Ammon's horn (tissue), 1 donor: ENCODE data around the gene UMOD.
A peak's percentile ranks its signal among the peaks of the same experiment; 100 is the strongest.
"Not testable (repeated sequence)": the region's sequence is repeated elsewhere in the genome, so short reads cannot be mapped to it uniquely, and the experiment has no call there.

Source experiments
- DNase-seq: peaks from one replicate; pipeline ENCODE4 v3.0.0-alpha.2; 2016; ENCODE audit warnings: low spot score

UMOD gene

GRCh38 chr16:20320592-20320991 is 31.9 kb downstream of the UMOD start:
- no peak for DNase-seq

DNA sequence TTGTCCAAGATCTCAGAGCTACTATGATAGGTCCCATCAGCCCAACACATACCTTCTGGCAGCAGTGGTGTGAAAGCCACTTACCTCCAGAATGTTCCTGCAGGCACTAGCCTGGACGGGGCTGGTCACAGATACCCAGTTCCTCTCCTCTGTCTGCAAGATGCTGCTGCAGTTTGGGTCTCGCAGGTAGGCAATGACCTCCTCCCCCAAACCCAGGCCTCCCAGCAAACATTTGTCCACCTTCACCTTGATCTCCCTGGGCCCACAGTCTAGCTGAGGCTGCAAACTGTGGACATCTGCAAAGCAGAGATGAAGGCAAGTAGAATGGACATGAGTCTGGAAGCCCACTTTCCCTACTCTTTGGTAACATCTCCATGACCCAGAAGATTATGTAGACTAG is 32.3 kb downstream of the UMOD start:
- no peak for DNase-seq

GRCh38 chr16:20319406-20319805 is 33.1 kb downstream of the UMOD start:
- no peak for DNase-seq

GRCh38 chr16:20318437-20318836 is 34.1 kb downstream of the UMOD start:
- no peak for DNase-seq

- DNase-seq, result no peak
Measured at GRCh38 chr16:20318006-20318405, 34.5 kb downstream of the UMOD start.

- DNase-seq, result no peak
Measured at GRCh38 chr16:20317117-20317516, 35.4 kb downstream of the UMOD start.

GRCh38 chr16:20316715-20317114 is 35.8 kb downstream of the UMOD start:
- DNase-seq, result no peak

- no peak for DNase-seq
Measured at GRCh38 chr16:20315764-20316163, 36.8 kb downstream of the UMOD start.

DNA sequence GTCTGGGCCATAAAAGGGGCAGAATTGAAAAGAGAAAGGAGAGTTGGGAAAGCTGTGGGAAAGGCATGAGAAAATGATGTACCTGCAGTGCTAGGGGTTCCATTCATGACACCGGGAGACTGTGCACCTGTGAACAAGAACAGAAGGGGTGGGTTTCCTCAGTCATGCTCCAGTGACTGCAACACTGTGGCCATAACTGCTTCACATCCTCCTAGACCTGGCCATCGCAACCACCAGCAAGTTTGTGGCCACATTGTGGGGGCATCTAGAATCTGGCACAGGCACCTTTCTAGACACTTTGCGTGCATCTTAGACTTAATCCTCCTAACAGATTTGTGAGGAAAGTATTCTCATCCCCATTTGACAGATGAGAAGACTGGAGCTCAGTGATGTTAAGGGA is 37.9 kb downstream of the UMOD start:
- DNase-seq, result no peak

DNA sequence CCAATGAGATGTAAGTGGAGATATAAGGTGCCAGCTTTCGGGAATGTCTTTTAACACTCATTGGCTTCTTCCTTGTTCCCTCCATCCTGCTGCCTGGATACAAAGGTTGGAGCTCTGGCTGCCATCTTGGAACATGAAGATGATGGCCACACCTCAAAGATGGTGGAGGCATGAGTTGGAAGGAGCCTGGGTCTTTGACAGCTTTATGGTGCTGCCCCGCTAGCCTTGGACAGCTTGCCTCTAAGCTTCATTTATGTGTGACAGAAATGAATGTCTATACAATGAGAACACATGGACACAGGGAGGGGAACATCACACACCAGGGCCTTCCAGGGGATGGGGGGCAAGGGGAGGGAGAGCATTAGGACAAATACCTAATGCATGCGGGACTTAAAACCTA is 38.8 kb downstream of the UMOD start:
- DNase-seq, result no peak

DNA sequence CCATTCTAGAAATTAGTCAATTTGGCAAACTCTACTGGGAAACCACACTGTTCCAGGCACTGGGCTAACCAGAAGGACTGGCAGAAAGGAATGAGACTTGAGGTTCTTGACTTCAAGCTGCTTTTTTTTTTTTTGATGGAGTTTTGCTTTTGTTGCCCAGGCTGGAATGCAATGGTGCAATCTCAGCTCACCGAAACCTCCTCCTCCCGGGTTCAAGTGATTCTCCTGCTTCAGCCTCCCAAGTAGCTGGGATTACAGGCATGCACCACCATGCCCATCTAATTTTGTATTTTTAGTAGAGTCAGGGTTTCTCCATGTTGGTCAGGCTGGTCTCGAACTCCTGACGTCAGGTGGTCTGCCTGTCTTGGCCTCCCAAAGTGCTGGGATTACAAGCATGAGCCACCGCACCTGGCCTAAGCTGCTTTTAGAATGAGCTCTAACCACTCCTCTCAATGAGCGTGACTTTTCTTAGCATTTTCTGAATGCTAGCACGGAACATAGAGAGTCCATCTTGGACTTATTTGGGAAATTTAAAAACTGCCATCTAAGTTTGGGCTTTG is 39.9 kb downstream of the UMOD start:
- DNase-seq, result not testable (repeated sequence)

DNA sequence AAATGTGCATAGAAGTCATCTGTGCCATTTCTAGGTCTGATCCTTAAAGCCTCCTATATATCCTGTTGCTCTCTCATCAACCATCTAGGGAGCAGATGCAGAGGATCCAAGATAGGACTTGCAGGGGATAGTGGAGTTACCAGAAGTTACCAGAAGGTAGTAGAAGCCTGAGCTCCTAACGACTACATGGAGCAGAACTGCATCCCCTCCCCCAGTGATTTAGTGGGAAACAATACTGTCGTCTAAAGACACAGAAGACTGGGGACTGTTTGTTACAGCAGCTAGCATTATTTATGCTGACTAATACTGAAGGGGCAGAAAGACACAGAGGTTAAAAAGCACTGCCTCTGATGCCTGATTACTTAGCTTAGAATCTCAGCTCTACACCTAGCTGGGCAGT is 41.0 kb downstream of the UMOD start:
- DNase-seq, result no peak

GRCh38 chr16:20310421-20311395 is 41.8 kb downstream of the UMOD start:
- peak; percentile 5 for DNase-seq

DNA sequence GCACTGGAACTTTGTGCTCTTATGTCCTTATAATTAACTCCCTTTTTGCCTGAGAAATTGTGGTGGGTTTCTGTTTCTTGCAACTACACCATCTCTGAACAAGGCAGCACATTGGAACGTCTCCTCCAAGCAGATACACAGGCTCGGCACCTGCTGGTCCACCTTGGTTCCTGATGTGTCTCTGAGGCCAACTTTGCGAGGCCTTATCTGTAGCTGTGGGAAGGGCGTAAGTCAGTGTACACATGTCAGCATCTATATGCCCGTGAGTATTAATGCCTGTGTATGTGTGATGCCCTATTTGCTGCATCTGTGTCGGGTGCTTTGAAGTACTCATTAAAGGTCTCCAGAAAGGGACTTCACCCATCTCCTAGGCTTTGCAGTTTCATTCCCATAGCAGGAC is 42.7 kb downstream of the UMOD start:
- DNase-seq, result no peak

- DNase-seq, result no peak
Measured at GRCh38 chr16:20308801-20309590, 43.5 kb downstream of the UMOD start.

DNA sequence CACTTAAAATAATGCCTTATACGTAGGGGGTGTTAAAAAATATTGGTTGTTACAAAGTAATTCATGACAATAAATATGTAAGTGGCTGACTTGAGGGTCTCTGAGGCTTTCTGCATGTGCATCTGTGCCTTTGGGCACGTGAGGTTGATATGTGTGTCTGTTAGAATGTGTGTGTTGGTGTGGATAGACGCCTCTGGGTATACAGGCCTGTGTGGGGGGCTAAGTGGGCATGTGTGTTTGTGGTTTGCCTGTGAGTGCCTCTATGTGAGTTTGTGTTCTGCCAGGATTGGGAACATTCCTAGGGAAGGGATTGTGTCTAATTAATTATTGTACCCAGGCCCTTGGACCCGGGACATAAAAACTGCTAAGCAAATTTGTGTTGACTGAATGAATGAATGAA is 44.2 kb downstream of the UMOD start:
- no peak for DNase-seq

- no peak for DNase-seq
Measured at GRCh38 chr16:20307791-20308190, 44.7 kb downstream of the UMOD start.

DNA sequence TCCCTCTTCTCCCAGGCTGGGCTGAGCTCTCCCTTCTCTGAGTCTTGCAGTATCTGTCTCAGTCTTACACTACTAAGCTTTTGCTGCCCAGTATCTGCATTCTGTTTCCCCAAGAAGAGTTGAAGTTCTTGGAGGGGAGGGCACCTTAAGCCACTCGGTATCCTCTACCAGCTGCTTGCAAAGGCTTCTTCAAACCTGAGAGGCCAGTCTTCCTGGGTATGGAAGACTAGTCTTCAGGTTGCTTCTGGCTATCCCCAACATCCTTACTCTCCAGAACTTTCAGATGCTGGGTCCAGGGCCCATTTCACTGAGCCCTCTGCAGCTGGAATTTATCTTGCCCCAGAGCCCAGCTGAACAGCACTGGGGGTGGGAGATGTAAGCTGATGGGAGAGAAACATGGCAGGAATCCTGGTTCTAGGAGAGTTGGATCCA is 45.3 kb downstream of the UMOD start:
- no peak for DNase-seq

DNA sequence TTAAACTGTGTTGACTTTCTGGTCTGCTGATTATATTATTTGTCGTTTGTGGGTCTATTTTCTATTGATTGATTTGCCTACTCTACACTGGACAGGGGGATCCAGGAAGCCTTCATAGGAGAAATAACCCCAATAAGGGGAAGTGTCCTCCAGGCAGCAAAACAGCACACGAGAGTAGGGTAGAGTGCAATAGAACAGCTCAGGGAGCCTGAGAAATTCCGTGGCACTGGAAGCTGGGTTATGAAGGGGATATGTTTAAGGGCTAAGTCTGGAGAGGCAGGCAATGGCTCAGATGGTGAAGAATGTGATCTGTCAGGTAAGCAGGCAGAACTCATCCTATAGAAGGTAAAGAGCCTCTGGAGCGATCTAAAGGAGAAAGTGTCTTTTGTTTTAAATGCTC is 46.1 kb downstream of the UMOD start:
- no peak for DNase-seq

DNA sequence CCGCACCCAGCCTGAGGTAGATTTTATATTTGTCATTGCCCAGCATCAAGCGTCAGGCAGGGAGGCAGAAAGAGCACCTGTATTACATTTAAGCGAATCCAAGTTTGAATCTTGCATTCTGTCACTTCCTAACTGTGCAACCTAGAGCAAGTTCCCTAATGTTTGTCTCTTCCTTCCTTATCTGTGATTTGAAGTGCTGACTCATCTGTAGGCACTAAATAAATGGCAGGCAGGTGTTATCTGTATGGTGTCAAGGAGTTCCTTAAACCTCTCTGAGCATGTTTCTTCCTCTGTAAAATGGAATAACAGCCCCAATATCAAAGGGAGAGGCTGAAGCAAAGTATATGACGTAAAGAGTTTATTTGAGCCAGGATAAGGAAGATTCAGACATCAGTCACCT is 49.5 kb downstream of the UMOD start:
- no peak for DNase-seq

DNA sequence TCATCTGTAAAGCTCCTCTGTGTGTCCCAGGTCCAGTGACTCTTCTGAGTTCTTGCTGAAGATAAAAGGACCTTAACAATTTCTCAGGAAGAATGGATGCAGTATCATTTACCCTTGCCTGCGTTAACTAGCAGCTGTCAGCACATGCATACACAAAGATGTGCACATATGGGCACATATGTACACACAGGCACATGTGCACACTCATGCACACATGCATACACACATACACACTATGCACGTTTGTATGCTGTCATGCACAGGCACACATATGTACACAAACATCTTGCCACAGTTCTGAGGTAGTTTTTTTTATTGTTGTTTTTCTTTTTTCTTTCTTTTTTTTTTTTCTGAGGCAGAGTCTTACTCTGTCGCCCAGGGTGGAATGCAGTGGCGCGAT is 50.1 kb downstream of the UMOD start:
- no peak for DNase-seq

GRCh38 chr16:20301840-20302239 is 50.7 kb downstream of the UMOD start:
- DNase-seq, result no peak
